ENCODE data around the gene NCKAP5. TPM values are rescaled to one million over a fixed set of nuclear protein-coding genes. Genes with fewer than 3 reads are reported as not detected.

NCKAP5 gene
- total RNA-seq, 1 experiment from 2014 or later: not detected

DNA sequence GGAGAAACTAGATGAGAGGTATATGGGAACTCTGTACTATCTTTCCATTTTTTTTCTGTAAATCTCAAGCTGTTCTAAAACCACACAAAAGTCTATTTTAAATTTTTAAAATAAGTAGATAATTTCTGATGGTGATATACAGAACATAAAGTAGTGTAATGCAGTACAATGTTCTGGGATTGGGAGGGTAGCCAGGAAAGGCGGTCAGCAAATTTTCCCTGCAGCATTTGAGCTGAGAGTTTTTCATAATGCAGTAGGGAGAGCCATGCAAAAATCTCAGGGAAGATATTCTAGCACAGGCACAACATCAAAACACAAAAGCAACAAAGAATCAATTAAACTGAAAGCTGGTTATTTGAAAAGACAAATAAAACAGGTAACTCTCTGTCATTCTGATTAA is 141.5 kb downstream of the NCKAP5 start:
- DNase-seq (ENCODE audit: unreplicated experiment): no peak
- H3K27ac Mint-ChIP-seq (ENCODE audit: low read depth, unreplicated experiment): no peak overlapping the region
- ChIA-PET CTCF (interaction anchor here (0.6 kb wide), 1 partner anchor 1014 kb away, joined by 3 read pairs; no protein-coding TSS in a partner anchor), POLR2A (no interaction called here)
- intact Hi-C loops (cut with micrococcal nuclease): no loop called here
- peaks cover 5% of the 10 kb centered on the region for H3K36me3 Mint-ChIP-seq (ENCODE audit: insufficient read depth, unreplicated experiment)
- no peak overlapping the region for H3K4me3 Mint-ChIP-seq (ENCODE audit: unreplicated experiment)
- H3K4me1 Mint-ChIP-seq (ENCODE audit: insufficient read depth, unreplicated experiment): peaks cover 22% of the 10 kb centered on the region
- no peaks in the 10 kb centered on the region for H3K27me3 Mint-ChIP-seq (ENCODE audit: insufficient read depth, unreplicated experiment)
- TF ChIP-seq, protein P1, sequence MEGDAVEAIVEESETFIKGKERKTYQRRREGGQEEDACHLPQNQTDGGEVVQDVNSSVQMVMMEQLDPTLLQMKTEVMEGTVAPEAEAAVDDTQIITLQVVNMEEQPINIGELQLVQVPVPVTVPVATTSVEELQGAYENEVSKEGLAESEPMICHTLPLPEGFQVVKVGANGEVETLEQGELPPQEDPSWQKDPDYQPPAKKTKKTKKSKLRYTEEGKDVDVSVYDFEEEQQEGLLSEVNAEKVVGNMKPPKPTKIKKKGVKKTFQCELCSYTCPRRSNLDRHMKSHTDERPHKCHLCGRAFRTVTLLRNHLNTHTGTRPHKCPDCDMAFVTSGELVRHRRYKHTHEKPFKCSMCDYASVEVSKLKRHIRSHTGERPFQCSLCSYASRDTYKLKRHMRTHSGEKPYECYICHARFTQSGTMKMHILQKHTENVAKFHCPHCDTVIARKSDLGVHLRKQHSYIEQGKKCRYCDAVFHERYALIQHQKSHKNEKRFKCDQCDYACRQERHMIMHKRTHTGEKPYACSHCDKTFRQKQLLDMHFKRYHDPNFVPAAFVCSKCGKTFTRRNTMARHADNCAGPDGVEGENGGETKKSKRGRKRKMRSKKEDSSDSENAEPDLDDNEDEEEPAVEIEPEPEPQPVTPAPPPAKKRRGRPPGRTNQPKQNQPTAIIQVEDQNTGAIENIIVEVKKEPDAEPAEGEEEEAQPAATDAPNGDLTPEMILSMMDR (IDR thresholded peaks at IDR 0.05; ENCODE audit: unreplicated experiment): no peak
- H3K9me3 Mint-ChIP-seq (ENCODE audit: unreplicated experiment): no peaks in the 10 kb centered on the region
- BruUV-seq (replicated peaks): no TSS peak

DNA sequence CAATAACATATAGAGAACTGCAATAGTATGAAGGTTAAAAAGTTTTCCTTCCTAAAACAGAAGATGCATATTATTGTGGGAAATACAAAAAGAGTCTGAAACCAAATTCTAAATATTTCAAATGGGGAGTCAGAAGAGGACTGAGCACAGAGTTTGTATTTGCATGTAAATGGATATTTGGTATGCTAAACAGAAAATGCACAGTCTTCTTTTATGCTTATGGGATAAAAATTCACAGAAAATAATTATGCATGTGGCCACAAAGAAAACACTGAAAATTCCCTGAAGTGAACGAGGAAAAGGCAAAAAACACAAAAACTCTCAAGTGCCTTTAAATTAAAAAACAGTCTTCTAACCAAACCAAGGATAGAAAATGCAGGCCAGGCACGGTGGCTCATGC is 142.7 kb downstream of the NCKAP5 start:
- Mint-ChIP-seq H3K27me3 (ENCODE audit: insufficient read depth, unreplicated experiment) (no peaks in the 10 kb centered on the region), H3K4me3 (ENCODE audit: unreplicated experiment) (no peak overlapping the region), H3K9me3 (ENCODE audit: unreplicated experiment) (no peaks in the 10 kb centered on the region), H3K27ac (ENCODE audit: low read depth, unreplicated experiment) (no peak overlapping the region), H3K4me1 (ENCODE audit: insufficient read depth, unreplicated experiment) (peaks cover 16% of the 10 kb centered on the region), H3K36me3 (ENCODE audit: insufficient read depth, unreplicated experiment) (peaks cover 5% of the 10 kb centered on the region)
- no TSS peak for BruUV-seq (replicated peaks)
- DNase-seq (ENCODE audit: unreplicated experiment): no peak
- ChIA-PET POLR2A (no interaction called here), CTCF (interaction anchor here (0.7 kb wide), 1 partner anchor 150 kb away, joined by 4 read pairs; no protein-coding TSS in a partner anchor)
- TF ChIP-seq, protein P1 (IDR thresholded peaks at IDR 0.05; ENCODE audit: unreplicated experiment): no peak
- intact Hi-C loops (cut with micrococcal nuclease): no loop called here

DNA sequence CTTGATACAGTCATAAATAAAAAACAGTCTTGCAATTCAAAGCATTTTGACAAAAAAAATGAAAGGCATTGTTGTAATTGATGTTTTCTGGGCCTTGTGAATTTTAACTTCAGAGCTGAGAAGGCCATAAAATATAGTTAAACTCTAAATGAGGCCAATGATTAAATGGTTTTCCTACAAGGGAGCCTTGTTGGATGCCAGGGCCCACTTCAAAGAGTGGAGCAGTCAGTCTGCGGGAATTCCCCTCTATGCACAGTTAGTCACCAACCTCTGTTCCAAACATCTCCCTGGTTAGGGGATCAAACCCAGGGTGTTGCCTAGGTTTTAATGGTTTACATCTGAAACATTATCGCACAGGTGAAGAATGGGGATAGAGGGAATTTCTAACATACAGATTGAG is 143.4 kb downstream of the NCKAP5 start:
- Mint-ChIP-seq H3K9me3 (ENCODE audit: unreplicated experiment) (no peaks in the 10 kb centered on the region), H3K27me3 (ENCODE audit: insufficient read depth, unreplicated experiment) (no peaks in the 10 kb centered on the region), H3K27ac (ENCODE audit: low read depth, unreplicated experiment) (no peak overlapping the region), H3K4me1 (ENCODE audit: insufficient read depth, unreplicated experiment) (peaks cover 13% of the 10 kb centered on the region), H3K4me3 (ENCODE audit: unreplicated experiment) (no peak overlapping the region), H3K36me3 (ENCODE audit: insufficient read depth, unreplicated experiment) (peaks cover 5% of the 10 kb centered on the region)
- DNase-seq (ENCODE audit: unreplicated experiment): no peak
- TF ChIP-seq, protein P1 (IDR thresholded peaks at IDR 0.05; ENCODE audit: unreplicated experiment): no peak
- POLR2A ChIA-PET: no interaction called here
- BruUV-seq (replicated peaks): no TSS peak
- CTCF ChIA-PET: interaction anchor here (0.7 kb wide), 1 partner anchor 151 kb away, joined by 4 read pairs; no protein-coding TSS in a partner anchor
- intact Hi-C loops (cut with micrococcal nuclease): no loop called here

- TF ChIP-seq, protein P1 (IDR thresholded peaks at IDR 0.05; ENCODE audit: unreplicated experiment): no peak
- Mint-ChIP-seq H3K27me3 (ENCODE audit: insufficient read depth, unreplicated experiment) (no peaks in the 10 kb centered on the region), H3K36me3 (ENCODE audit: insufficient read depth, unreplicated experiment) (peaks cover 5% of the 10 kb centered on the region), H3K4me3 (ENCODE audit: unreplicated experiment) (no peak overlapping the region), H3K4me1 (ENCODE audit: insufficient read depth, unreplicated experiment) (peaks cover 13% of the 10 kb centered on the region), H3K27ac (ENCODE audit: low read depth, unreplicated experiment) (no peak overlapping the region), H3K9me3 (ENCODE audit: unreplicated experiment) (no peaks in the 10 kb centered on the region)
- intact Hi-C loops (cut with micrococcal nuclease): no loop called here
- DNase-seq (ENCODE audit: unreplicated experiment): peak; percentile 26
- no TSS peak for BruUV-seq (replicated peaks)
- CTCF ChIA-PET: interaction anchor here (0.7 to 1.8 kb wide), 3 partner anchors 55 to 421 kb away, joined by 3 to 4 read pairs (median 3); no protein-coding TSS in a partner anchor
- POLR2A ChIA-PET: interaction anchor here (0.8 kb wide), 1 partner anchor 29 kb away, joined by 3 read pairs; no protein-coding TSS in a partner anchor
Observed at GRCh38 chr2:133422931-133423351, 145.3 kb downstream of the NCKAP5 start.

Data from MCF 10A (cell line).